Neural progenitor cell (in vitro differentiated cells): ENCODE measurements around the gene MBTPS2.

Source experiments
- EZH2 ChIP-seq: fragments of 200-600 bp; sonication (generic); IDR thresholded peaks from 2 replicates; pipeline ENCODE4 v1.6.1; 2017; ENCODE audit warnings: antibody characterized with exemption, mild to moderate bottlenecking, moderate library complexity
- EZH2phosphoT487 ChIP-seq: fragments of 200-600 bp; sonication (generic); IDR thresholded peaks from 2 replicates; pipeline ENCODE4 v1.6.1; 2017; ENCODE audit warnings: antibody characterized with exemption
- TF ChIP-seq, protein P1 (sequence below): fragments of 200-600 bp; sonication (generic); IDR thresholded peaks from 2 replicates; pipeline ENCODE4 v1.5.1; 2017; ENCODE audit warnings: antibody characterized with exemption, mild to moderate bottlenecking

DNA sequence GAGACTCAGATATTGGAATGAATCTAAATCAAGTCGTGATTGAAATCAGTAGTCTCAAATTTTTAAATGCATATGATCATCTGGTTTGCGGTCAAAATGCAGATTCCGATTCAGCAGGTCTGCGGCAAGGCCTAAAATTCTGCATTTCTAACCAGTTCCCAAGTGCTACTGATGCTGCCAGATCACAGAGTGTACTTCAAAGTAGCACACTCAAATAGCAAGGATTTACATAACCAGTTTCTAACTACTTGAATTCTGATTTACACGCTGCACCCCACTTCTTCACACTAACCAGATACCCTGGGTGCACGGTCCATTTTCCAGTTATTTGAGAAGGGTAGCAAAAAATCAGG lies 752 bp downstream of the MBTPS2 start:
- TF ChIP-seq, protein P1, sequence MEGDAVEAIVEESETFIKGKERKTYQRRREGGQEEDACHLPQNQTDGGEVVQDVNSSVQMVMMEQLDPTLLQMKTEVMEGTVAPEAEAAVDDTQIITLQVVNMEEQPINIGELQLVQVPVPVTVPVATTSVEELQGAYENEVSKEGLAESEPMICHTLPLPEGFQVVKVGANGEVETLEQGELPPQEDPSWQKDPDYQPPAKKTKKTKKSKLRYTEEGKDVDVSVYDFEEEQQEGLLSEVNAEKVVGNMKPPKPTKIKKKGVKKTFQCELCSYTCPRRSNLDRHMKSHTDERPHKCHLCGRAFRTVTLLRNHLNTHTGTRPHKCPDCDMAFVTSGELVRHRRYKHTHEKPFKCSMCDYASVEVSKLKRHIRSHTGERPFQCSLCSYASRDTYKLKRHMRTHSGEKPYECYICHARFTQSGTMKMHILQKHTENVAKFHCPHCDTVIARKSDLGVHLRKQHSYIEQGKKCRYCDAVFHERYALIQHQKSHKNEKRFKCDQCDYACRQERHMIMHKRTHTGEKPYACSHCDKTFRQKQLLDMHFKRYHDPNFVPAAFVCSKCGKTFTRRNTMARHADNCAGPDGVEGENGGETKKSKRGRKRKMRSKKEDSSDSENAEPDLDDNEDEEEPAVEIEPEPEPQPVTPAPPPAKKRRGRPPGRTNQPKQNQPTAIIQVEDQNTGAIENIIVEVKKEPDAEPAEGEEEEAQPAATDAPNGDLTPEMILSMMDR, result no peak
- no peak for TF ChIP-seq EZH2
- TF ChIP-seq EZH2phosphoT487, result no peak
